DOHH2 (cell line): Measurements from ENCODE around the gene EPHB2.

Experiments
- EZH2phosphoT487 ChIP-seq: fragments of 200-600 bp; sonication (generic); IDR thresholded peaks from 2 replicates; pipeline ENCODE4 v1.6.1; 2017; ENCODE audit warnings: borderline replicate concordance, mild to moderate bottlenecking, antibody characterized with exemption, low read length, moderate library complexity, mixed read lengths
- TF ChIP-seq, protein P1 (sequence below): fragments of 200-600 bp; sonication (generic); IDR thresholded peaks from one replicate; pipeline ENCODE4 v1.5.1; 2014; ENCODE audit warnings: antibody characterized with exemption, mild to moderate bottlenecking, low read depth, low read length; ENCODE audit not compliant: poor library complexity, severe bottlenecking

DNA sequence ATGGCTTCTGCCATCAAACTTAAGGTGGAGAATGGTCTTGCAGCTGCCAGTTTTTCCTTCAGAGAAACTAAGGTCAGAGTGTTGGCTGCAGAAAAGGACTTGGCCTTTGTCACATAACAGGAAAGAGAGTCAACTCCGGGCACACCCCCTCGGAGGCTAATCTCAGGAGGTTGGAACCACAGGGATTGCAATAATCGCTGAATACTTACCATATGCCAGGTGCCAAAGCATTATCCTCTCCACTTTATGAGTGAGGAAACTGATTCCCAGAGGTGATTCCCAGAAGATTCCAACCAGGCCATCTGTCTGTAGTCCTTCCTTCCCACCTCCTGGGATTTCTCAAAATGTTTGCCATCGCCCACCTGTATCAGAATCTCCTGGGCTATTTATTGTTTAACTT lies 208.0 kb downstream of the EPHB2 start:
- no peak for TF ChIP-seq EZH2phosphoT487
- TF ChIP-seq, protein P1, sequence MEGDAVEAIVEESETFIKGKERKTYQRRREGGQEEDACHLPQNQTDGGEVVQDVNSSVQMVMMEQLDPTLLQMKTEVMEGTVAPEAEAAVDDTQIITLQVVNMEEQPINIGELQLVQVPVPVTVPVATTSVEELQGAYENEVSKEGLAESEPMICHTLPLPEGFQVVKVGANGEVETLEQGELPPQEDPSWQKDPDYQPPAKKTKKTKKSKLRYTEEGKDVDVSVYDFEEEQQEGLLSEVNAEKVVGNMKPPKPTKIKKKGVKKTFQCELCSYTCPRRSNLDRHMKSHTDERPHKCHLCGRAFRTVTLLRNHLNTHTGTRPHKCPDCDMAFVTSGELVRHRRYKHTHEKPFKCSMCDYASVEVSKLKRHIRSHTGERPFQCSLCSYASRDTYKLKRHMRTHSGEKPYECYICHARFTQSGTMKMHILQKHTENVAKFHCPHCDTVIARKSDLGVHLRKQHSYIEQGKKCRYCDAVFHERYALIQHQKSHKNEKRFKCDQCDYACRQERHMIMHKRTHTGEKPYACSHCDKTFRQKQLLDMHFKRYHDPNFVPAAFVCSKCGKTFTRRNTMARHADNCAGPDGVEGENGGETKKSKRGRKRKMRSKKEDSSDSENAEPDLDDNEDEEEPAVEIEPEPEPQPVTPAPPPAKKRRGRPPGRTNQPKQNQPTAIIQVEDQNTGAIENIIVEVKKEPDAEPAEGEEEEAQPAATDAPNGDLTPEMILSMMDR = no peak
